Measurements from ENCODE around the gene RHEBL1. TPM values are rescaled to one million over a fixed set of nuclear protein-coding genes. Genes with fewer than 3 reads are reported as not detected.
A peak's percentile ranks its signal among the peaks of the same experiment; 100 is the strongest.

Gene RHEBL1
- total RNA-seq, 4 donors from 2014 or later: 1.1 to 3.6 (median 1.6) TPM

GRCh38 chr12:49061157-49061650, 8.6 kb downstream of the RHEBL1 start:
- no peak for DNase-seq (ENCODE audit: low spot score in 2 of 2)
- WGBS: 7% methylated on average over 13 of the region's 16 CpGs
- Histone ChIP-seq H3K36me3 (no peaks in the 10 kb centered on the region), H3K9me3 (no peaks in the 10 kb centered on the region), H3K27ac (peak overlapping the region; percentile 95), H3K27me3 (no peaks in the 10 kb centered on the region), H3K4me3 (peak overlapping the region; percentile 97), H3K4me1 (peaks cover 36% of the 10 kb centered on the region)
- TF ChIP-seq CTCF (IDR thresholded peaks at IDR 0.05): no peak
- no peak for TF ChIP-seq EP300 (IDR thresholded peaks at IDR 0.05)
- no peak for TF ChIP-seq POLR2AphosphoS5 (IDR thresholded peaks at IDR 0.05)
- no peak for TF ChIP-seq POLR2A (IDR thresholded peaks at IDR 0.05)

- peaks cover 43% of the 10 kb centered on the region for H3K4me1 ChIP-seq
- DNase-seq (ENCODE audit: low spot score in 2 of 2): peak; percentile 93 to 94
- no peak for TF ChIP-seq EP300 (IDR thresholded peaks at IDR 0.05)
- TF ChIP-seq POLR2AphosphoS5 (IDR thresholded peaks at IDR 0.05): peak; percentile 34 to 96 (median 61)
- peak in 1 of 2 donors; percentile 22 for TF ChIP-seq POLR2A (IDR thresholded peaks at IDR 0.05)
- TF ChIP-seq CTCF (IDR thresholded peaks at IDR 0.05): peak; percentile 22 to 42
- H3K27ac ChIP-seq: peak within 1 kb of the TSS; percentile 95
- H3K9me3 ChIP-seq: no peaks in the 10 kb centered on the region
- no peaks in the 10 kb centered on the region for H3K36me3 ChIP-seq
- peak within 1 kb of the TSS; percentile 97 for H3K4me3 ChIP-seq
- H3K27me3 ChIP-seq: no peaks in the 10 kb centered on the region
- WGBS: 1% methylated on average over 14 of the region's 74 CpGs
These were observed 9.3 kb downstream of the RHEBL1 start, which contains the start of gene KMT2D for GRCh38 chr12:49060237-49061156. Gene KMT2D (minus strand): TSS chr12:49060794. CDS start chr12:49055324, 5,470 bp downstream.

DNA sequence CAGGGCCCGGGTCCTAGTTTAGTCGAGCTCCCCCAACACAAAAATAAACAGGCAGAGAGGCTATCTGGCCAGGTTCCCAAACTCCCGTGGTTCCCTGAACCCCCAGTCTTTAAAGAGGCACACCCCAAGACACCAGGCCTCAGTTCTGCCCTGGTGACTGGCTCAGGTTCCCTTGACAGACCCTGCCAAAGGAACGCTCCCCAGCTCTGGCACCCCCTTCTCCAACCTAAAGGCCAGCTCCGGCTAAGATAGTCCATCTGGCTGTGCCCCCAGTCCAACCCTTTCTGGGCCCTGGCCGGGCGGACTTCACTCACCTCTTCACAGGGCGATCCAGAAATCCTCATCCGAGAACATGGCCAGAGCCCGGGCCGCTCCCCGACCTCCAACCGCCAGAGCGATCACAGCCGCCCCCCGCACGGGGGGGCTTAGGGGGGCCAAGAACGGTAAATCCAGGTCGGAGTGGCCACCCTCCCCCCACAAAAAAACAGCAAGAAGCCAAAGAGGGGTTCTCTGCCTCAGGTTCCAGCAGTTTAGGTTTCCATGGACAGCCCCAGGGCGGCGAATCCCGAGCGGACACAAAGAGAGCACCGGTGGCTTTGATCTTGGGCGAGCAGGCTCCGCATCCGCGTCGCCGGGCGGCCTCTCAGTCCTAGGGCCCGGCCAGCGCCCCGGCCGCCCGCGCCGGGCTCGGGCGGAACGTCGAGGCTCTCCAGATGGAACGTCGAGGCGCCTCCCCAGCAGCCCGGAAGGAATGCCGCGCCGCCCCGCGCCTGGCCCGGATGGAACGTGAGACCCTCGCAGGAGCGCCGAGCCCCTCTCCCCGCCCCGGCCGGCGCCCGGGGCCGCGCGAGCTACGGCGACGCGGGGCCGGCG, 10.2 kb downstream of the RHEBL1 start:
- Histone ChIP-seq H3K4me3 (peak overlapping the region; percentile 97), H3K4me1 (peaks cover 51% of the 10 kb centered on the region), H3K27ac (peak overlapping the region; percentile 95), H3K27me3 (no peaks in the 10 kb centered on the region), H3K36me3 (peaks cover 5% of the 10 kb centered on the region), H3K9me3 (no peaks in the 10 kb centered on the region)
- no peak for DNase-seq (ENCODE audit: low spot score in 2 of 2)
- 4% methylated on average over 3 of the region's 70 CpGs for WGBS
- TF ChIP-seq CTCF (IDR thresholded peaks at IDR 0.05): no peak
- no peak for TF ChIP-seq EP300 (IDR thresholded peaks at IDR 0.05)
- TF ChIP-seq POLR2A (IDR thresholded peaks at IDR 0.05): no peak
- TF ChIP-seq POLR2AphosphoS5 (IDR thresholded peaks at IDR 0.05): no peak

DNA sequence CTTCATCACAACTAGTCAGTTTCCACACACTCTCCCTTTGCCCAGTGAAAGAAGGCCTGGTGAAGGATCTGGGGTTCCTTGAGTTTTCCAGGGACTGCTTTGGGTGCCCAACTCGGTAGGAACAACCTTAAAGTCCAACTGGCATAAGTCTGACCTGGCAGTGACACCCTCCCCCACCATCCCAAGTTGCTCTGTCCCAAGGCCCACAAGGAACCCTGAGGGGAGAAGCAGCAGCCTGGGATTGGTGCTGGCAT, 10.8 kb downstream of the RHEBL1 start:
- no CpG with 5 or more reads among the region's 1 CpG for WGBS
- TF ChIP-seq POLR2AphosphoS5 (IDR thresholded peaks at IDR 0.05) (no peak), EP300 (IDR thresholded peaks at IDR 0.05) (no peak), CTCF (IDR thresholded peaks at IDR 0.05) (no peak), POLR2A (IDR thresholded peaks at IDR 0.05) (no peak)
- H3K9me3 ChIP-seq: no peaks in the 10 kb centered on the region
- H3K4me1 ChIP-seq: peaks cover 54% of the 10 kb centered on the region
- peak overlapping the region; percentile 95 for H3K27ac ChIP-seq
- no peak for DNase-seq (ENCODE audit: low spot score in 2 of 2)
- H3K4me3 ChIP-seq: peak overlapping the region; percentile 97
- peaks cover 10% of the 10 kb centered on the region for H3K36me3 ChIP-seq
- H3K27me3 ChIP-seq: no peaks in the 10 kb centered on the region

Data from suprapubic skin (tissue), 4 donors.